SJSA1 (cell line): Measurements from ENCODE around the gene PALM3. TPM values are rescaled to one million over a fixed set of nuclear protein-coding genes. Genes with fewer than 3 reads are reported as not detected.
"Not testable (repeated sequence)": the region's sequence is repeated elsewhere in the genome, so short reads cannot be mapped to it uniquely, and the experiment has no call there.

Experiments
- DNase-seq, 2 experiments: peaks; one replicate each; pipeline ENCODE4 v3.0.0-alpha.2; 2015 to 2020; ENCODE audit warnings: low spot score in 2 of 2, low read depth in 1 of 2
- H3K27ac ChIP-seq: fragments of 250-450 bp; sonication (Bioruptor Pico); 2 replicates; pipeline ENCODE4 v1.5.1; 2020; ENCODE audit warnings: mild to moderate bottlenecking, moderate library complexity
- H3K27me3 ChIP-seq: fragments of 250-450 bp; sonication (Bioruptor Pico); replicated peaks from 2 replicates; pipeline ENCODE4 v1.5.1; 2020; ENCODE audit warnings: mild to moderate bottlenecking, moderate library complexity
- H3K36me3 ChIP-seq: fragments of 250-450 bp; sonication (Bioruptor Pico); 2 replicates; pipeline ENCODE4 v1.5.1; 2020; ENCODE audit warnings: mild to moderate bottlenecking
- H3K4me1 ChIP-seq: fragments of 250-450 bp; sonication (Bioruptor Pico); replicated peaks from 2 replicates; pipeline ENCODE4 v1.6.1; 2021; ENCODE audit warnings: mild to moderate bottlenecking
- H3K4me3 ChIP-seq: fragments of 250-450 bp; sonication (Bioruptor Pico); 2 replicates; pipeline ENCODE4 v1.5.1; 2020; ENCODE audit warnings: mild to moderate bottlenecking
- H3K9me3 ChIP-seq: fragments of 250-450 bp; sonication (Bioruptor Pico); replicated peaks from 2 replicates; pipeline ENCODE4 v1.5.1; 2020; ENCODE audit warnings: mild to moderate bottlenecking
- total RNA-seq: library from RNA; depleted of rRNA; stranded (reverse); fragments of >200 nt; shearing (Covaris generic); gene quantifications from 2 replicates; pipeline ENCODE4 v1.2.3, GENCODE V29; 2014

The PALM3 gene
- total RNA-seq, 1 experiment from 2014 or later: not detected

DNA sequence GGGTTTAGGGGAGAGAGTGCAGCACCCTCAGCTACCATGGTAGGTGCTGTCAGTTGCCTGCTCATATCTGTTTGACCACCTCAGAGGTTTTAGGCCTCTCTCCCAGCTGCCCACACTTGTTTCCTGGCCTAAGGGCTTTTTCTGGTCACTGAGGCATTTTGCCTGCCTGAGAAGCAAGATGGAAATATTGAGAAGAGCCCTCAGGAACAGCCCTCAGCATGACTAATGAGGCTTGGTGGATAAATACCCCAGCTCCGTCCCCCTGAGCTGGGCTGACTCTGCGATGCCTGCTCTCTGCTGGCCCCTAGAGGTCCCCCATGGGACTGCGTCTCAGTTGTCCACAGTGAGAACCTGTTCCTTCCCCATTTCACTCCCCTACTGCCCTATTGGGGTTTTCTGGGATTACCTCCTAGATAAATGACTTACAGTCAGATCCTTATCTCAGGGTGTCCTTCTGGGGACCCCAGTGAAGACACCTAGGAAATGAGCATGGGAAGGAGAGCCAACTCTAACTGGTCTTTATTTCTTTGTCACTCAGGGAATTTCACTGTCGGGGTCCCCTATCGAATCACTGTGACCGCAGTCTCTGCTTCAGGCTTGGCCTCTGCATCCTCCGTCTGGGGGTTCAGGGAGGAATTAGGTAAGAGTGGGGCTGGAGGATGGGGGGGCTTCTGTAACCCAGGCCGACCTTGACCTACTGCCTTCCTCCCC lies 13.3 kb downstream of the PALM3 start:
- DNase-seq: peak in 1 of 2 experiments; percentile 50
- Histone ChIP-seq H3K9me3 (no peaks in the 10 kb centered on the region), H3K27ac (no peak overlapping the region), H3K36me3 (no peaks in the 10 kb centered on the region), H3K27me3 (no peaks in the 10 kb centered on the region), H3K4me3 (no peak overlapping the region), H3K4me1 (no peaks in the 10 kb centered on the region)

DNA sequence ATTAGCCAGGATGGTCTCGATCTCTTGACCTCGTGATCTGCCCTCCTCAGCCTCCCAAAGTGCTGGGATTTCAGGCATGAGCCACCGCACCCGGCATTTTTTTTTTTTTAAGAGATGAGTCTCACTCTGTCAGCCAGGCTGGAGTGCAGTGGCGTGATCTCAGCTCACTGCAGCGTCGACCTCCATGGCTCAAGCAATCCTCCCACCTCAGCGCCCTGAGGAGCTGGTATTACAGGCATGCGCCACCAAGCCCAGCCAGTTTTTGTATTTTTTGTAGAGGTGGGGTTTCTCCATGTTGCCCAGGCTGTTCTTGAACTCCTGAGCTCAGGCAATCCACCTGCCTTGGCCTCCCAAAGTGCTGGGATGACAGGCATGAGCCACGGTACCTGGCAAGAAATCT lies 14.0 kb downstream of the PALM3 start:
- not testable (repeated sequence) for H3K27ac ChIP-seq, H3K36me3 ChIP-seq, H3K4me1 ChIP-seq, H3K27me3 ChIP-seq, DNase-seq, H3K4me3 ChIP-seq, H3K9me3 ChIP-seq

- not testable (repeated sequence) for H3K4me3 ChIP-seq, H3K9me3 ChIP-seq, H3K27me3 ChIP-seq, H3K36me3 ChIP-seq, H3K4me1 ChIP-seq
- H3K27ac ChIP-seq: peak overlapping the region; percentile 44; the same call in 1 of the 2 replicates
- peak; percentile 60 to 61 for DNase-seq
These were observed 18.9 kb downstream of the PALM3 start for GRCh38 chr19:14042659-14043608.

GRCh38 chr19:14039181-14039580 lies 22.7 kb downstream of the PALM3 start:
- no peaks in the 10 kb centered on the region for H3K27me3 ChIP-seq
- no peaks in the 10 kb centered on the region for H3K9me3 ChIP-seq
- H3K4me1 ChIP-seq: peaks cover 5% of the 10 kb centered on the region
- no peak overlapping the region for H3K27ac ChIP-seq
- no peak overlapping the region for H3K4me3 ChIP-seq
- H3K36me3 ChIP-seq: no peaks in the 10 kb centered on the region
- no peak for DNase-seq

DNA sequence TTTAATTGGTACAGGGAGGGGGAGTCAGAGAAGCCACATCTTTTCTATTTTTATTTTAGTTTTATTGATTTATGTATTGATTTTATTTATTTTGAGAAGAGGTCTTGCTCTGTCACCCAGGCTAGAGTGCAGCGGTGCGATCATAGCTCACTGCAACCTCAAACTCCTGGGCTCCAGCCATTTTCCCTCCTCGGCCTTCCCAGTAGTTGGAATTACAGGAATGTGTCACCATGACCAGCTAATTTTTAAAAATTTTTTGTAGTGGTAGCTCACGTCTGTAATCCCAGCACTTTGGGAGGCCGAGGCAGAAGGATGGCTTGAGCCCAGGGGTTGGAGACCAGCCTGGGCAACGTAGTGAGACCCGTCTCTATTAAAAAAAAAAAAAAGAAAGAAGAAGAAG lies 26.2 kb downstream of the PALM3 start:
- no peak for DNase-seq
- Histone ChIP-seq H3K4me1 (peaks cover 8% of the 10 kb centered on the region), H3K27ac (no peak overlapping the region), H3K36me3 (no peaks in the 10 kb centered on the region), H3K27me3 (no peaks in the 10 kb centered on the region), H3K4me3 (no peak overlapping the region), H3K9me3 (no peaks in the 10 kb centered on the region)

DNA sequence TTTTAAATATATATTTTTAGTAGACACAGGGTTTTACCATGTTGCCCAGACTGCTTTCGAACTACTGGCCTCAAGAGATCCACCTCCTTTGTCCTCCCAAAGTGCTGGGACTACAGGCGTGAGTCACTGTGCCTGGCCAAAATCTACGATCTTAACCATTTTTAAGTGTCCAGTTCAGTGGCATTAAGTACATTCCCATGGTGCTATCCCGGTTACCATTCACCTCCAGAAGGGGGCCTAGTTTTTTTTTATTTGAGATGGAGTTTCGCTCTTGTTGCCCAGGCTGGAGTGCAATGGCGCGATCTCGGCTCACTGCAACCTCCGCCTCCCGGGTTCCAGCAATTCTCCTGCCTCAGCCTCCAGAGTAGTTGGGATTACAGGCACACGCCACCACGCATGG lies 26.7 kb downstream of the PALM3 start:
- not testable (repeated sequence) for H3K27ac ChIP-seq, H3K27me3 ChIP-seq, H3K36me3 ChIP-seq, H3K4me3 ChIP-seq, DNase-seq, H3K9me3 ChIP-seq, H3K4me1 ChIP-seq

DNA sequence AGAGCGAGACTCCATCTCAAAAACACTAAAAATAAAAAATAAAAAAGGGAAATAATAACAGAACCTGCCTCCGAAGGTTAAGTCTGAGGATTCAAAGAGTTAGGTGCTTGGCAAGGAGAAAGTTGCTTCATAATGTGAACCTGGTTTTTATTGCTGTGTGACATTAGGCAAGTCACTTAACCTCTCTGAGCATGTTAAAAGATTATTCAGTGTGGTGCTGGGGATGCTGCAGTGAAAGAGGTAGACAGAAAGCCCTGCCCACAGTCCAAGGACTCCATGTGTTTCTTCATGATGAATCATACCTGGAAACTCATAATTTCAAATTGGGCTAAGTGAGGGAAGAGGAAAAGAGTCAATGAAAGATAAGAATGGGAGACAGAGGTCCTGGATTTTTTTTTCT lies 27.9 kb downstream of the PALM3 start:
- Histone ChIP-seq H3K27me3 (no peaks in the 10 kb centered on the region), H3K4me1 (peaks cover 8% of the 10 kb centered on the region), H3K36me3 (no peaks in the 10 kb centered on the region), H3K9me3 (no peaks in the 10 kb centered on the region), H3K4me3 (no peak overlapping the region), H3K27ac (no peak overlapping the region)
- DNase-seq: no peak

- DNase-seq: peak; percentile 53 to 56
- no peaks in the 10 kb centered on the region for H3K27me3 ChIP-seq
- H3K4me1 ChIP-seq: peaks cover 8% of the 10 kb centered on the region
- H3K9me3 ChIP-seq: no peaks in the 10 kb centered on the region
- H3K27ac ChIP-seq: no peak within 1 kb of the TSS
- H3K4me3 ChIP-seq: peak within 1 kb of the TSS; percentile 42
- no peaks in the 10 kb centered on the region for H3K36me3 ChIP-seq
These were observed 30.0 kb downstream of the PALM3 start, which contains the start of gene IL27RA for GRCh38 chr19:14031719-14032480. Gene IL27RA, plus strand, starts transcription at chr19:14031762. Its CDS starts 111 bp downstream, at chr19:14031873.

- H3K36me3 ChIP-seq: no peaks in the 10 kb centered on the region
- H3K4me3 ChIP-seq: peak overlapping the region; percentile 42
- H3K27me3 ChIP-seq: no peaks in the 10 kb centered on the region
- no peak overlapping the region for H3K27ac ChIP-seq
- DNase-seq: no peak
- H3K9me3 ChIP-seq: no peaks in the 10 kb centered on the region
- H3K4me1 ChIP-seq: peaks cover 8% of the 10 kb centered on the region
These were observed 30.7 kb downstream of the PALM3 start for GRCh38 chr19:14030997-14031718.

- H3K4me3 ChIP-seq: no peak overlapping the region
- H3K36me3 ChIP-seq: no peaks in the 10 kb centered on the region
- H3K27ac ChIP-seq: no peak overlapping the region
- no peaks in the 10 kb centered on the region for H3K27me3 ChIP-seq
- DNase-seq: no peak
- peaks cover 8% of the 10 kb centered on the region for H3K4me1 ChIP-seq
- no peaks in the 10 kb centered on the region for H3K9me3 ChIP-seq
These were observed 33.0 kb downstream of the PALM3 start for GRCh38 chr19:14028901-14029300.

DNA sequence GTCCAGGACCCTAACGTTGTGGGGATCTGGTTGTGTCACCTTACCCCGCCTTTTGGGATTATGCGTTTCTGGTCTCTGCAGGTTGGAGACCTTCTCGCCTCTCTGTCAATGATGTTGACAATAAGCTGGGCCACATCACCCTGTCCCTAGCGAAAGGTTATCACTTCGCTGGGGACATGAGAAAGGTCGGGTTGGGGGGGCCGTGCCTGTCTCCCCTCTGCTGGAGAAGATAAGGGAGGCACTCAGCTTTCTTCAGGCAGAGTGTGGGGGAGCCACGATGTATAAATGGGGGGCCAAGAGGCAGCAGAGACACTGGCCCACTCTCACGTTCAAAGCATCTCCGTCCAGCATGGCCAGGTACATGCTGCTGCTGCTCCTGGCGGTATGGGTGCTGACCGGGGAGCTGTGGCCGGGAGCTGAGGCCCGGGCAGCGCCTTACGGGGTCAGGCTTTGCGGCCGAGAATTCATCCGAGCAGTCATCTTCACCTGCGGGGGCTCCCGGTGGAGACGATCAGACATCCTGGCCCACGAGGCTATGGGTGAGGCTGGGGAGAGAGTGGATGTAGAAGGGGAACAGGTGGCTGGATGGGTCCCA lies 33.9 kb downstream of the PALM3 start, which contains the start of gene RLN3:
Gene RLN3 (plus strand): TSS at position 293 of the 595 bp plus-strand sequence. CDS start 57 bp downstream, at position 350.
- Histone ChIP-seq H3K27me3 (no peaks in the 10 kb centered on the region), H3K4me1 (peaks cover 8% of the 10 kb centered on the region), H3K9me3 (no peaks in the 10 kb centered on the region), H3K27ac (no peak within 1 kb of the TSS), H3K36me3 (no peaks in the 10 kb centered on the region), H3K4me3 (no peak within 1 kb of the TSS)
- DNase-seq: no peak

- not testable (repeated sequence) for H3K9me3 ChIP-seq, H3K27ac ChIP-seq, H3K4me1 ChIP-seq, DNase-seq, H3K27me3 ChIP-seq, H3K36me3 ChIP-seq, H3K4me3 ChIP-seq
These were observed 35.2 kb downstream of the PALM3 start for GRCh38 chr19:14026652-14027192.
